GM21737 (cell line): ENCODE measurements around the gene WDR70.
"Not testable (repeated sequence)": the region's sequence is repeated elsewhere in the genome, so short reads cannot be mapped to it uniquely, and the experiment has no call there.

Experiments used
- ATAC-seq: cut with Tn5 transposase; IDR thresholded peaks from one replicate; pipeline ENCODE4 v1.9.1; 2021; ENCODE audit warnings: mild to moderate bottlenecking, moderate library complexity; ENCODE audit not compliant: unreplicated experiment

Gene WDR70

GRCh38 chr5:37742111-37742510 lies 363.0 kb downstream of the WDR70 start:
- ATAC-seq, result no peak

DNA sequence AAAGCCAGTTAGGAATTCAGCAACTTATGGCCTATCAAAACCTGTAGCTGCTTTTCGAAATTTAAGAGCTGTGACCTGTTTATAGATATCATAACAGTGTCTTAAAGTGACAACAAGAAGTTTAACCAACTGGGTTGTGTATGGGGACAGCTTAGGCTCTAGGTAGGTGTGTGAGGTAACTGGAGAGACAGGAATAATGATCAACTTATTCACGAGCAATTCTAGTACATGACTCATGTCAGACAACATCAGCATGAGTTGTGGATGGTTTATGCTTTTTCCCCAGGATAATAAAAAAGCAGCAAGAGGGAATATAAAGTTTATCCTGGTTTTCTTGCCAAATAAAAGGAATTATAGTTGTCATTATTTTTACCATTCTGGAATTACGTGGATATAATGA lies 372.1 kb downstream of the WDR70 start:
- no peak for ATAC-seq

DNA sequence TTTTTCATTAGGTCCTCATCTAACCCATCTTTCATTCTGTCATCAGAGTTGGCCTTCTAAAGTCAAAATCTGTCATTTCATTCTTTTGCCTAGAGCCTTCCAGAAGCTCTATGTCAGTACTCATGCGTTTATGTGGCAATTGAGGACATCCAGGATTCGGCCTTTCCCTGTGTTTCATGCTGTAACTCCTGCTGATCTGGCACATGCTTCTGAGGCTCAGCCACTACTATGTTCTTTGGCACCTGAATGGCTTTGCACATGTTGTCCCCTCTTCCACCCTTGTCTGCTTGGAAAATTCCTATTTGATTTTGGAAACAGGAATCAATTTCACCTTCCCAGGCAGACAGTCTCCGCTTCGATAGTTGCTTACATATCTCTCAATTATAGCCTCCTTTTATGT lies 375.9 kb downstream of the WDR70 start:
- no peak for ATAC-seq

DNA sequence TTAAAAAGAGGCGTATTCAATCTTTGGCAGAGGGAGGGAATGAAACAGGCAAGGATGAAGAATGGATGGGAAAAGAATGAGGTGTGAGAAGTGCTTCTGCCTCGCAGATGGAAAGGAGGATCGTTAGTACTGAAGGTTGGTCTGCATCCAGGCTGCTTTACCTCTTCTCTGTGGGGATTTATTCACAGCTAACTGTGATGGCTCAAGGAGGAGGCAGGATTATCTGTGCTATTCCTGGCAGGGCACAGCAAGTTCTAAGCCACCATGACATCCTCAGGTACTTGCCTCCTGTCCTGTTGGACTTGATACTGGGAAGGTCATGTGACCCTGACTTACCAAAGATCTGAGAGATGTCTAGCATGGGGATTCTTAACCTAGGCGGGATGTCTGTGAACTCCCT lies 376.5 kb downstream of the WDR70 start:
- no peak for ATAC-seq

DNA sequence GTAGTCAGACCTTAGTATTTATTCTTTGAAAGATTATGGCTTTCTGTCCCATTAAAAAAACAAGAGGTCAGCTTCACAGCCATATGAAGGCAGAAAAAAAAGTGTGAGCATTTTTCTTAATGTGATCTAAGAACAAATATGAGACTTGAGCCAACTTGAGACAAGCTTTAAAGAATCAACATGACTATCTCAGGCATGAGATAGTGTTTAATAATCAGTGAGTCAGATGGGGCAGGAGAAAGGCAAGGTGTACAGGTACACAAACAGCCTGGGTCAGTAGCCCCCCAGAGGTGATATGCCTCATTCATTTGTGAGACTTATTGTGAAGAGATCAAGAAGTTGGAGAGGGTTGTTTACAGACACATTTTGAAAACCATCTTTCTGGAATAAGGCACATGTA lies 377.1 kb downstream of the WDR70 start:
- ATAC-seq, result no peak

DNA sequence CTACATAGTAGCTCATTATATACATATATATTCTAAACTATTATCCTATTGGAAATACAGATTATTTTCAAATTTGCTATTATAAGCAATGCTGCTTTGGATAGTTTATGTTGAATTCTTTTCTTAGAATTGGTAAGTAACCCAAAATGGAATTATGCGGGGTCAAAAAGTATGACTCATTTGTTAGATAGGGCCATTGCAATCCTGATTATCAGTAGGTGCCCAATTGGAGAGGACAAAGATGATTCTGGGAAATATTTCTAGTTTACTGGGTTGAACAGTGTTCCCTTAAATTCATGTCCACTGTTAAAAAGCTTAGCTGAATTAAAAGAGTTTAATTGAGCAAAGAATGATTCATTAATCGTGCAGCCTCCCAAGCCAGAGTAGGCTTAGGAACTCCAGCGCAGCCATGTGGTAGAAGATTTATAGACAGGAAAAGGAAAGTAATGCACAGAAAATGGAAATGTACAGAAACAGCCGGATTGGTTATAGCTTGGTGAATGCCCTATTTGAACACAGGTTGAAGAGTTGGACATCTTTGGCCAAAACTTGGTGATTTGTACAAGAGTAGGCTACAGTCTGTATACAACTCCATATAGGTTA lies 379.0 kb downstream of the WDR70 start:
- no peak for ATAC-seq

DNA sequence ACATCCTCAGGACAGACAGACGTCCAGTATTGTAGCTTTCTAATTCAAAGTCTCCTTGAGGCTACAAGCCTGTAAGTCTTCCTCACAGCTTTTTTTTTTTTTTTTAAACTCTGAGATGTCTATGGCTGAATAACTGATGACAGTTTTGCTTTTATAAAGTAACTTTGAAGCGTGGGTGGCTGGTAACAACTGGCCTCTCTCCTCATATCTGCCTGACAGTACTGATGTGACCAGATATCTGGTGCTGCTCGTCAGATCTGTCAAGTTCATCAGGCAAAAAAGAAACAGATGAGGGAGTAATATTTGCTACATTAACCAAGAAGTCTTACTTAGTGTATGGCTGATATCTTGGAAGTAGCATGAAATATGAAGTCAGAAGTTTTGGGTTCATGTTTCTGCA lies 388.1 kb downstream of the WDR70 start:
- no peak for ATAC-seq

DNA sequence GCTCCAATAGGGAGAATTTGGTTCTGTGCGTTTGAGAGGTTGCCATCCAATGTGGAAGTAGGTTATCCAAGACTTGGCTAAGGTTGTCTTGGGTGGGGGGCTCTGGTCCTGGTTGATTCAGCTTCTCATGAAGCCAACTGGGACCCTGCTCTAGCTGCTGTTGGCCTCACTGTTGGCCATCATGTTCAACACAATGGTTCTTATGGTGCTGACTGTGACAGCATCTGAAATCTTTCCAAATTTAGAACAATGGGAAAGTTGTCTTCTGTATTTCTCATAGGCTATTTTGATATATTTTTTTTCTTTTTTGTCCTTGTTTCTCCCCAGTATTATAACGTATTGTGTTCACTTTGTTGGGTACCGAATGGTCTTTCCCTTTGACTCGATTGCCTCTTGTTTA lies 388.8 kb downstream of the WDR70 start:
- ATAC-seq, result no peak

GRCh38 chr5:37768371-37768770 lies 389.3 kb downstream of the WDR70 start:
- ATAC-seq, result no peak

- ATAC-seq, result no peak
Measured at GRCh38 chr5:37769108-37769507, 390.0 kb downstream of the WDR70 start.

DNA sequence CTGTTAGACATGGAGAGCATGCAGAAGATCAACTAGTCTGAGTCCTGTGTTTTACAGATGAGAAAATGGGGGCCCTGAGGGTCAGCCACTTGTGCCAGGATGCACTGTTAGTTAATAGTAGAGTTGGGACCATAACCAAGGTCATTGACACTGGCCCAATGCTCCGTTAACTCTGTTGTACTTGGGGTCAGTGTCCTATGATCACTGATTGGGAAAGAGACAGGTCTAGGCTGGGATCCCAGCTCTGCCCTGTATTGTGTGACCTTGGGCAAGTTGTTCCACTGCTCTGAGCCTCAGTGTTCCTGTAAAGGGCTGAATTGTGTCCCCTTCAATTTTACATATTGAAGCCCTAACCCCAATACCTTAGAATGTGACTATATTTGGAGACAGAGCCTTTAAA lies 390.7 kb downstream of the WDR70 start:
- no peak for ATAC-seq

DNA sequence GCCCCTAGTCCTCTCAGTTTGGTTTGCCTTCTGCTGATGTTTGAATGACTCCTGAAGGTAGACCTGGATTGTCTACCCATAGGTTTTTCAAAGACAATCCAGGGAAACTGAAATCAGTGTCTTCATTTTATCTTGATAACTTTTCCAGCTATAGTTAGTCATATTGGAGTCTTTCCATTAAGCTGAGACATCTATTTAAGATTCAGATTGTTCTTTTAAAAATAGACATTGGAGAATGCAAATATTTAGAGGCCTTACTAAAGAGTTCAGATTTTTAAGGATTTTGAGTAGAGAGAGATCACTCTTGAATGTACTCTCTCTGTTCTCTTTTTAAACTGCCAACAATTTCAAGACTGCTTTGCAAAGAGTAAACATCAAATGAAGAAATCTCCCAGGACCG lies 391.7 kb downstream of the WDR70 start:
- ATAC-seq, result no peak

DNA sequence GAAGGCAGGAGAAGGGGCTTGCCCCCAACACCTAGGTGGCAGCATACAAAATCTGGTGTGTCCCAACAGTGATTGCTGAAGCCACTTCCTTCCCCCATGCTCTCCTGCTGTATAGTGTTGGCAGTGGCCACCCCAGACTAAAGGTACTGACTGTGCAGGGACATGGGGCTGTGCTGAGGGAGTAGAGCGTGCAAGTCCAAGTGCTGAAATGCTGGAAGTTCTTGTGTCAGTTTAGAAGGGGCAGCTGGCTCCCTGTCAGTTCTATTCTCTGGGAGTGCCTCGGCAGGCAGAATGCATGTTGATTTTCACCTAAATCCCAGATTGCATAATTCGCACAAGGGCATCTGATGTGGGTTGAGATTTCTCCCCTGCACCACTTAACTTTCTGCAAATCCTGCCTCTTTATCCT lies 392.1 kb downstream of the WDR70 start:
- no peak for ATAC-seq

GRCh38 chr5:37771731-37772130 lies 392.6 kb downstream of the WDR70 start:
- ATAC-seq, result no peak

- ATAC-seq, result no peak
Measured at GRCh38 chr5:37772255-37772654, 393.1 kb downstream of the WDR70 start.

DNA sequence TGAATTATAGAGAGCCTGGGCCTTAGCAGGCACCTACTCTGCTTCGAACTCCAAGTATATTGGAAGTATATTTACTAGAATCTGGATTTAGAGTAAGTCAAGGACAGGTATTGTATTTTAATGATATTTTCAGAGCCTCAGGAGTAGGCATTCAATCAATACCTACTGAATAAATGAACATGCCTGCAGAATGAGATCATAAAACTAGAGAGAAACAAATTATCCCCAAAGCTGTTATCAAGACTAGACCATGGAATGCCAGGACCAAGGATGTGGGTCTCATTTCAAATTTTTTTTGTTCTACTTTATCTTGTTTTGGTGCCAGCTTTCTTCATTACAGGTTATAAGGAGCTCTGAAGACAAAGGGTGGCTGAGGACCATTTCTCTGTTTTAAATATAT lies 394.7 kb downstream of the WDR70 start:
- no peak for ATAC-seq

DNA sequence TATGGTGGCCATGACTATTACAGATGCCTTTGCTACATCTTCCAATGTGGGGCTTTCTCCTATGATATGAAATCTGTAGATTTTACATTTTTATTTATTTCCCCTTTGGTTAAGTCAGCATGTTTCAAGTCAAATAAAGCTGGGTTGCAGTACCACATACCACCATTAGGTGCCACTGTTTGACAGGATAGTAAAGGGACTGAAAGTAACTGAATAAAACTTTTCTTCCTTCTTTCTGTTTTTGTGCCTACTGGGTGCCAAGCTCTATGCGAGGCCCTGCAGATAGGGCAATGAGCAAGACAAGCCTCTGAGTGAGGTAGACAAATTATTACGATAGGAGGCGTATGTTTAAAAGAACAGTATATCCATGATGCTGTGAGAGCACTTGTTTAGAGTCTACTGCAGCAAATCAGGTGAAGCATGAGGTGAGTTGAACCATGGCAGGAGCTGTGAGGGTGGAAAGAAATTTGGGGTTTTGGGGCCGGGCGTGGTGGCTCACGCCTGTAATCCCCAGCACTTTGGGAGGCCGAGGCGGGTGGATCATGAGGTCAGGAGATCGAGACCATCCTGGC lies 395.9 kb downstream of the WDR70 start:
- ATAC-seq, result no peak

DNA sequence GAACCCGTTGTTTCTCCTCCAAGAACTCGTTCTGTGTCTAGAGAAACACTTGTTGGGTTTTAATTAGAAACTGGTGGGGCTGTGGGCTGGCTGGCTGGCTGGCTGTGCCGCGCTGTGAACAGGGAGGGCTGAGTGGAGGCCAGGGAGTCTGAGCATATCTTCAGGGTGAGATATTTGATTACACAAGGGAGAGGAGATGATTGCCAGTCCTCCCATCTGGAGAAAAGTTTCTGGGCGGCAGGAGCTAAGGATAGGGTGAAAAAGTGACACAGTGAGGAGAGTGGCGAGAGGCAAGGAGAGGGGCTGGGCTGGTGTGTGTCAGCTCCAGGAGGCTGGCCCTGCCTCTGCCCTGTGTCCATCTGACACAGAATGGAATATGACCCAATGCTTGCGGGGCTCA lies 397.7 kb downstream of the WDR70 start:
- no peak for ATAC-seq

DNA sequence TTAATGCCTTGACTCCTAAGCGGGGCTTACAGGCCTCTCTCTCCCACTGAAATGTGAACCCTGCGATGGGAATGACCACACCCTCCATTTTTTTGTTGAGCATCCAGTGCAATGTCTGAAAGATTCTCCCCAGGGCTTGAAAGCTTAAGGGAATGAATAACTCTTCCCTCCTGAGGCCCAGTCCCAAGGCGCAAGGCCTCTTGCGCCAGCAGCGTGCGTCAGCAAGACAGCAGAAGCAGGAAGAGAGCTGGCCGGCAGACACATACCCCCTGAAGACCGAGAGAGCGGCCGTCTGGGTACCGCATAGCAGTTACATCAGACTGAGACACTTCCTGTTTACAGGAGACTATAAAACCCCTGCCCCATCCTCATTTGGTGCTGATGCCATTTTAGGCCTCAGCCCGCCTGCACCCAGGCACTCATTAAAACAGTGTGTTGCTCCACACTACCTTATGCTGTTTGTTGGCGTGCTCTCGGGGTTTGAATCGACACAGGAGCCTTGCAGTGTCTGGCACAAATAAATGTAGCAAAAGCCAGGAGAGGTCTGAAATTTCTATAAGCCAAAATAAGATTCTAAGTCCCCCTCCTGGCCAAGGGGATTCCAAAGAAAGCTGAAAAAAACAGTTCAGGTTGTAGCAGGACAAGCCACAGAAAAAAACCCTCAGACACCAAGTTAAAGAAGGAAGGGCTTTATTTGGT lies 398.5 kb downstream of the WDR70 start:
- no peak for ATAC-seq

- ATAC-seq, result not testable (repeated sequence)
Measured at GRCh38 chr5:37781409-37781808, 402.3 kb downstream of the WDR70 start.

DNA sequence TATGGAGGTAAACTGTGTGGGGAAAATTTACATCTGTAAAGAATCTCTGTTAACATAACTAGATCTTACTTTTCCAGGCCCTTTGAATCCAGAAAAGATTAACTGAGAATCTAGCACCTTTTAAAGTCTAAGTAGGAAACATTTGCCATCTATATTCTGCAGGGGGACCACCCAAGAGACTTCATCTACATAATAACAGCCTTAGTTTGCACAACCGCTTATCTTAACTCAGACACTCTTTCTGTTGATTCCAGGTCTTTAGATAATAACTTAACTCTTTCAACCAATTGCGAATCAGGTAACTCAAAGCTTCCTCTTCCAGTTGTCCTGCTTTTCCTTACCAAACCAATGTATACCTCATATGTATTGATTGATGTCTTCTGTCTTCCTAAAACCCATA lies 407.3 kb downstream of the WDR70 start:
- ATAC-seq, result no peak

GRCh38 chr5:37786862-37787519 lies 407.9 kb downstream of the WDR70 start:
- no peak for ATAC-seq
